Testis (tissue), 2 donors: ENCODE results near the gene UNC93B1.
"Not testable (repeated sequence)": the region's sequence is repeated elsewhere in the genome, so short reads cannot be mapped to it uniquely, and the experiment has no call there.

Experiments
- POLR2A ChIP-seq: fragments of 450-650 bp; IDR thresholded peaks from one replicate; pipeline ENCODE4 v1.6.1; 2017; ENCODE audit warnings: antibody characterized with exemption, mild to moderate bottlenecking, moderate library complexity
- TF ChIP-seq, protein P1 (sequence below), 3 experiments: fragments of 450-650 bp in 2 of 3; fragments of 200-600 bp in 1 of 3; sonication (generic) in 1 of 3; IDR thresholded peaks; one replicate each; pipeline ENCODE4 v1.5.1; 2016 to 2019; ENCODE audit warnings: antibody characterized with exemption in 3 of 3, mild to moderate bottlenecking in 2 of 3, moderate library complexity in 1 of 3

GRCh38 chr11:67955461-67956007, 48.4 kb downstream of the UNC93B1 start:
- TF ChIP-seq, protein P1, sequence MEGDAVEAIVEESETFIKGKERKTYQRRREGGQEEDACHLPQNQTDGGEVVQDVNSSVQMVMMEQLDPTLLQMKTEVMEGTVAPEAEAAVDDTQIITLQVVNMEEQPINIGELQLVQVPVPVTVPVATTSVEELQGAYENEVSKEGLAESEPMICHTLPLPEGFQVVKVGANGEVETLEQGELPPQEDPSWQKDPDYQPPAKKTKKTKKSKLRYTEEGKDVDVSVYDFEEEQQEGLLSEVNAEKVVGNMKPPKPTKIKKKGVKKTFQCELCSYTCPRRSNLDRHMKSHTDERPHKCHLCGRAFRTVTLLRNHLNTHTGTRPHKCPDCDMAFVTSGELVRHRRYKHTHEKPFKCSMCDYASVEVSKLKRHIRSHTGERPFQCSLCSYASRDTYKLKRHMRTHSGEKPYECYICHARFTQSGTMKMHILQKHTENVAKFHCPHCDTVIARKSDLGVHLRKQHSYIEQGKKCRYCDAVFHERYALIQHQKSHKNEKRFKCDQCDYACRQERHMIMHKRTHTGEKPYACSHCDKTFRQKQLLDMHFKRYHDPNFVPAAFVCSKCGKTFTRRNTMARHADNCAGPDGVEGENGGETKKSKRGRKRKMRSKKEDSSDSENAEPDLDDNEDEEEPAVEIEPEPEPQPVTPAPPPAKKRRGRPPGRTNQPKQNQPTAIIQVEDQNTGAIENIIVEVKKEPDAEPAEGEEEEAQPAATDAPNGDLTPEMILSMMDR (IDR thresholded peaks at IDR 0.05) = peak; percentile 20 to 82 (median 53)
- TF ChIP-seq POLR2A = not testable (repeated sequence)
